SK-N-SH (cell line): ENCODE results near the gene CHCHD3. TPM values are rescaled to one million over a fixed set of nuclear protein-coding genes. Genes with fewer than 3 reads are reported as not detected.

Source experiments
- CTCF ChIA-PET: fragments of 300-600, 350-600 bp; formaldehyde crosslinking; extraction: SDS; loops from one replicate; lab custom pipeline; 2021; lab: Yijun Ruan, JAX
- POLR2A ChIA-PET: fragments of 350-600 bp; sonication (Branson Sonifier 250); formaldehyde crosslinking; extraction: SDS; loops from one replicate; lab custom pipeline; 2020; ENCODE audit warnings: antibody characterized with exemption, inconsistent platforms; lab: Yijun Ruan, JAX
- DNase-seq: peaks from one replicate; pipeline ENCODE4 v3.0.0; 2012
- H2AFZ ChIP-seq: fragments of 200-600 bp; sonication (generic); 2 replicates; pipeline ENCODE4 v1.8.1; 2016; ENCODE audit warnings: antibody characterized with exemption, mild to moderate bottlenecking, low read depth
- H3F3A ChIP-seq: fragments of 200-600 bp; sonication (generic); replicated peaks from 2 replicates; pipeline ENCODE3; 2016; ENCODE audit warnings: antibody characterized with exemption, mild to moderate bottlenecking; ENCODE audit not compliant: insufficient read depth
- H3K27ac ChIP-seq, 2 experiments: fragments of 200-500 bp in 1 of 2; fragments of 200-600 bp in 1 of 2; sonication (Bioruptor generic) in 1 of 2; sonication (generic), shearing (Covaris generic) in 1 of 2; 2 replicates each; pipeline versions ENCODE4 v1.5.1 to v1.6.1; 2014 to 2016; ENCODE audit warnings: low read depth in 2 of 2, inconsistent platforms in 1 of 2, low read length in 1 of 2, mild to moderate bottlenecking in 1 of 2, mixed read lengths in 1 of 2
- H3K27me3 ChIP-seq: fragments of 200-600 bp; sonication (generic), shearing (Covaris generic); 2 replicates; pipeline ENCODE4 v1.6.1; 2016; ENCODE audit warnings: mixed run types; ENCODE audit not compliant: insufficient read depth
- H3K36me3 ChIP-seq, 2 experiments: fragments of 200-500 bp in 1 of 2; fragments of 200-600 bp in 1 of 2; sonication (Bioruptor generic) in 1 of 2; sonication (generic) in 1 of 2; replicated peaks in 1 of 2; 2 replicates each; pipeline versions ENCODE3 to v1.5.1; 2014 to 2016; ENCODE audit warnings: low read length in 1 of 2, mild to moderate bottlenecking in 1 of 2; ENCODE audit not compliant: insufficient read depth in 2 of 2, control insufficient read depth in 1 of 2
- H3K4me1 ChIP-seq, 2 experiments: fragments of 200-500 bp in 1 of 2; fragments of 200-600 bp in 1 of 2; sonication (Bioruptor generic) in 1 of 2; sonication (generic), shearing (Covaris generic) in 1 of 2; 2 replicates each; pipeline versions ENCODE4 v1.5.1 to v1.6.1; 2014 to 2016; ENCODE audit warnings: low read depth in 1 of 2, low read length in 1 of 2, mixed run types in 1 of 2; ENCODE audit not compliant: insufficient read depth in 2 of 2, control insufficient read depth in 1 of 2
- H3K4me2 ChIP-seq: fragments of 200-600 bp; sonication (generic), shearing (Covaris generic); 2 replicates; pipeline ENCODE4 v1.6.1; 2017; ENCODE audit warnings: mixed run types
- H3K4me3 ChIP-seq, 2 experiments: fragments of 200-500 bp in 1 of 2; fragments of 200-600 bp in 1 of 2; sonication (Bioruptor generic) in 1 of 2; sonication (generic), shearing (Covaris generic) in 1 of 2; 2 replicates each; pipeline versions ENCODE4 v1.5.1 to v1.8.1; 2014 to 2016; ENCODE audit warnings: low read depth in 2 of 2, inconsistent platforms in 1 of 2, low read length in 1 of 2, mild to moderate bottlenecking in 1 of 2, mixed read lengths in 1 of 2, moderate library complexity in 1 of 2
- H3K79me2 ChIP-seq: fragments of 200-600 bp; sonication (generic); 2 replicates; pipeline ENCODE4 v1.8.1; 2017; ENCODE audit warnings: mild to moderate bottlenecking; ENCODE audit not compliant: insufficient read depth
- H3K9ac ChIP-seq: fragments of 200-600 bp; sonication (generic); 2 replicates; pipeline ENCODE4 v1.6.1; 2017; ENCODE audit warnings: mixed run types
- H3K9me2 ChIP-seq: fragments of 200-600 bp; sonication (generic); 2 replicates; pipeline ENCODE4 v1.6.1; 2017; ENCODE audit warnings: mixed run types
- H3K9me3 ChIP-seq: fragments of 200-600 bp; sonication (generic); 2 replicates; pipeline ENCODE4 v1.6.1; 2017; ENCODE audit warnings: mixed run types, mild to moderate bottlenecking, moderate library complexity
- H4K20me1 ChIP-seq: fragments of 200-600 bp; sonication (generic); 2 replicates; pipeline ENCODE4 v1.6.1; 2017; ENCODE audit warnings: mild to moderate bottlenecking, mixed run types; ENCODE audit not compliant: insufficient read depth
- EP300 ChIP-seq, 2 experiments: IDR thresholded peaks; 2 replicates each; pipeline versions ENCODE4 v1.4.0 to v1.6.1; 2012; ENCODE audit warnings: borderline replicate concordance in 1 of 2, low read depth in 1 of 2, low read length in 1 of 2
- EZH2phosphoT487 ChIP-seq: fragments of 200-600 bp; sonication (generic); IDR thresholded peaks from 2 replicates; pipeline ENCODE4 v1.6.1; 2017; ENCODE audit warnings: low read depth, mixed run types, mild to moderate bottlenecking, antibody characterized with exemption, moderate library complexity, borderline replicate concordance
- FOSL2 ChIP-seq: IDR thresholded peaks from 2 replicates; pipeline ENCODE4 v1.4.0; 2012; ENCODE audit warnings: low read depth, mild to moderate bottlenecking, moderate library complexity, borderline replicate concordance
- FOXJ3 ChIP-seq: sonication (generic); formaldehyde crosslinking; IDR thresholded peaks from 2 replicates; pipeline ENCODE4 v1.5.1; 2020; ENCODE audit warnings: mild to moderate bottlenecking, missing genetic modification reagents
- GABPA ChIP-seq: IDR thresholded peaks from 2 replicates; pipeline ENCODE4 v1.4.0; 2012; ENCODE audit warnings: low read depth, mild to moderate bottlenecking
- JUND ChIP-seq: IDR thresholded peaks from 2 replicates; pipeline ENCODE4 v1.4.0; 2012
- NFIC ChIP-seq: IDR thresholded peaks from 2 replicates; pipeline ENCODE4 v1.4.0; 2012; ENCODE audit warnings: borderline replicate concordance
- NRF1 ChIP-seq: IDR thresholded peaks from 2 replicates; pipeline ENCODE4 v1.6.1; 2012; ENCODE audit warnings: low read depth, mild to moderate bottlenecking, low read length
- POLR2AphosphoS5 ChIP-seq: IDR thresholded peaks from 2 replicates; pipeline ENCODE4 v1.6.1; 2012; ENCODE audit warnings: low read depth, low read length
- REST ChIP-seq: IDR thresholded peaks from 2 replicates; pipeline ENCODE4 v1.6.1; 2012; ENCODE audit warnings: mild to moderate bottlenecking, low read depth, low read length, moderate library complexity
- RFX5 ChIP-seq: IDR thresholded peaks from 2 replicates; pipeline ENCODE4 v1.6.1; 2012; ENCODE audit warnings: mild to moderate bottlenecking, improper control_type of control experiment, low read length
- USF1 ChIP-seq: IDR thresholded peaks from 2 replicates; pipeline ENCODE4 v1.4.0; 2012; ENCODE audit warnings: low read depth, borderline replicate concordance
- ZBTB33 ChIP-seq: IDR thresholded peaks from 2 replicates; pipeline ENCODE4 v1.4.0; 2012; ENCODE audit warnings: low read depth, borderline replicate concordance
- WGBS: methylation state at CpG from one replicate; pipeline ENCODE4 v1.1.6; 2017; ENCODE audit warnings: low lambda C conversion rate; 5-methylcytosine and 5-hydroxymethylcytosine counted together
- polyA plus RNA-seq, 3 experiments: library from polyadenylated mRNA; depleted of rRNA; stranded (reverse); fragments of >200 nt; gene quantifications; 2 replicates each; pipeline ENCODE4 v1.2.3, GENCODE V29; 2012

CHCHD3 gene
- polyA plus RNA-seq, 1 of the 3 experiments (the other 2 are of a cell fraction) = 97.1 TPM

DNA sequence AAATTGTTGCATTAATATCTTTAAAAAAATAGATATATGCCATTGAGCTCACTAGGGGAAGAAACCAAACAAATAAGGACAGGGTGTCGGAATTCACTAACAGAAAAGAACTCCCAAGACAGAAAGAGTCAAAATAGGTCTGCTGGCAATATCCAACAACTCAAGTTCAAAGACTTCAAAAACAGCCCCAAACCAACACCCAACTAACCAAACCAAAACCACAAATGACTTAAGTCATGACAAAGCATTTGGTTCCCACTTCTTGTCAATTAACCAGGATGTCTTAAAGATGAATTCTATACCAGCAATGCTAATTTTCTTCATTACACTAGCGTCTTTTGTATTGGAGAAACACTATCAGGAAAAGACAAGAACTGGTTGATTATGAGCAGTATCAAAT is 256.7 kb downstream of the CHCHD3 start (continued):
- TF ChIP-seq REST = no peak
- TF ChIP-seq NRF1 = no peak
- TF ChIP-seq FOSL2 = no peak
- no peak for TF ChIP-seq ZBTB33

DNA sequence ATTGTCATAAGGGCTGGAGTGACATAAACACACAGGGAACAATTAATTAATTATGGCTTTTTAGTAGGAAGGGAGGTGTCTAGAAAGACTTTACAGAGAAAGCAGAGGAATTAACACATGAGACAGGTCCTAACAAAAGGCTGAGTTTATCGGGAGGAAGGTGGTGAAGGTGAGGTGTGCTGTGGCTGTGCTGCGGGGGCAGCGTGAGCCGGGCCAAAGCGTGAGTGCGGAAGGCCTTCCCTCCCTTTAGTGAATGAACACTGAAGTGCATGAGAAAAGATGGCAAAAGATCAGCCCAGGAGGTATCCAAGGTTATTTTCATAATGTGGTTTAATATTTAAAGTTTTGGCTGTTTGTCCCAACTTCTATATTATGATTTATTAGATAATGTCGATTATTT is 262.2 kb downstream of the CHCHD3 start:
- no peak overlapping the region for H2AFZ ChIP-seq
- H3F3A ChIP-seq = peaks cover 10% of the 10 kb centered on the region
- H3K36me3 ChIP-seq = peaks cover 0 to 3% of the 10 kb centered on the region in 2 experiments
- H4K20me1 ChIP-seq = no peaks in the 10 kb centered on the region; the same call in 1 of the 2 replicates
- H3K9me2 ChIP-seq = no peaks in the 10 kb centered on the region
- TF ChIP-seq EZH2phosphoT487 = no peak
- TF ChIP-seq FOSL2 = no peak
- TF ChIP-seq NRF1 = no peak
- no peak for TF ChIP-seq USF1
- TF ChIP-seq FOXJ3 = no peak
- no peak for TF ChIP-seq NFIC
- TF ChIP-seq RFX5 = no peak
- no peak for TF ChIP-seq GABPA
- TF ChIP-seq POLR2AphosphoS5 = no peak
- no peak for TF ChIP-seq EP300 (IDR thresholded peaks at IDR 0.05; ENCODE audit: borderline replicate concordance in 1 of 2, low read depth in 1 of 2, low read length in 1 of 2)
- no peak for TF ChIP-seq JUND
- no peaks in the 10 kb centered on the region for H3K79me2 ChIP-seq
- 97% methylated on average over 7 of the region's 7 CpGs for WGBS
- H3K9me3 ChIP-seq = no peaks in the 10 kb centered on the region
- no peaks in the 10 kb centered on the region for H3K27me3 ChIP-seq
- peaks cover 11 to 12% of the 10 kb centered on the region in 2 experiments; a peak in 3 of 4 replicates for H3K4me1 ChIP-seq
- no peak for DNase-seq
- H3K4me2 ChIP-seq = no peak overlapping the region
- ChIA-PET CTCF (interaction anchor here (0.7 kb wide), 1 partner anchor 239 kb away, joined by 3 read pairs; no protein-coding TSS in a partner anchor), POLR2A (no interaction called here)
- H3K27ac ChIP-seq = no peak overlapping the region
- no peak overlapping the region for H3K9ac ChIP-seq
- no peak overlapping the region for H3K4me3 ChIP-seq
